A549 treated with Mapracorat at 1 μM for 4 hours (cell line): Measurements from ENCODE around the gene AIM2. TPM values are rescaled to one million over a fixed set of nuclear protein-coding genes. Genes with fewer than 3 reads are reported as not detected.

Source experiments
- total RNA-seq: library from RNA; stranded (reverse); fragments of 200-300 nt; extraction: Qiagen RNA extraction; gene quantifications from 5 replicates; pipeline ENCODE4 v1.2.3, GENCODE V29; 2022

The AIM2 gene
- not detected in 5 replicates for total RNA-seq

GRCh38 chr1:159076438-159077119, at the start of gene AIM2:
TSS of gene AIM2 (minus strand) at chr1:159076766. CDS start at chr1:159073499, 3,267 bp downstream.

Other genes with a start within 250 kb of the AIM2 start
- gene MNDA, start 245.4 kb downstream of the AIM2 start, total RNA-seq = not detected in 5 replicates
- not detected in 5 replicates for gene PYHIN1, start 145.2 kb downstream of the AIM2 start, total RNA-seq
- gene IFI16, start 66.9 kb downstream of the AIM2 start, total RNA-seq = 2.7 to 3.8 TPM (median 3.3 TPM) in 5 replicates
- gene CADM3, start 94.8 kb upstream of the AIM2 start, total RNA-seq = 0.06 to 0.15 TPM (median 0.09 TPM) in 4 of 5 replicates, not detected in the other
- not detected in 5 replicates for gene ACKR1, start 128.1 kb upstream of the AIM2 start, total RNA-seq
- gene FCER1A, start 225.6 kb upstream of the AIM2 start, total RNA-seq = not detected in 5 replicates